Right renal pelvis (tissue), 4 donors: ENCODE results near the gene NR3C2. TPM values are rescaled to one million over a fixed set of nuclear protein-coding genes. Genes with fewer than 3 reads are reported as not detected.

ENCODE experiments used
- DNase-seq, 4 donors: peaks; one replicate each; pipeline ENCODE4 v3.0.0-alpha.2; 2013; ENCODE audit warnings: low read depth in 4 of 4, low spot score in 3 of 4, missing footprints in 1 of 4
- polyA plus RNA-seq, 4 donors: library from polyadenylated mRNA; unstranded; fragments of 120-200 nt; gene quantifications; one replicate each; pipeline ENCODE4 v1.2.1, GENCODE V29; 2013; ENCODE audit not compliant: insufficient read length in 4 of 4

Gene NR3C2
- polyA plus RNA-seq: 10 to 100 TPM; 14.1 to 19.1 (median 18.5) TPM

DNA sequence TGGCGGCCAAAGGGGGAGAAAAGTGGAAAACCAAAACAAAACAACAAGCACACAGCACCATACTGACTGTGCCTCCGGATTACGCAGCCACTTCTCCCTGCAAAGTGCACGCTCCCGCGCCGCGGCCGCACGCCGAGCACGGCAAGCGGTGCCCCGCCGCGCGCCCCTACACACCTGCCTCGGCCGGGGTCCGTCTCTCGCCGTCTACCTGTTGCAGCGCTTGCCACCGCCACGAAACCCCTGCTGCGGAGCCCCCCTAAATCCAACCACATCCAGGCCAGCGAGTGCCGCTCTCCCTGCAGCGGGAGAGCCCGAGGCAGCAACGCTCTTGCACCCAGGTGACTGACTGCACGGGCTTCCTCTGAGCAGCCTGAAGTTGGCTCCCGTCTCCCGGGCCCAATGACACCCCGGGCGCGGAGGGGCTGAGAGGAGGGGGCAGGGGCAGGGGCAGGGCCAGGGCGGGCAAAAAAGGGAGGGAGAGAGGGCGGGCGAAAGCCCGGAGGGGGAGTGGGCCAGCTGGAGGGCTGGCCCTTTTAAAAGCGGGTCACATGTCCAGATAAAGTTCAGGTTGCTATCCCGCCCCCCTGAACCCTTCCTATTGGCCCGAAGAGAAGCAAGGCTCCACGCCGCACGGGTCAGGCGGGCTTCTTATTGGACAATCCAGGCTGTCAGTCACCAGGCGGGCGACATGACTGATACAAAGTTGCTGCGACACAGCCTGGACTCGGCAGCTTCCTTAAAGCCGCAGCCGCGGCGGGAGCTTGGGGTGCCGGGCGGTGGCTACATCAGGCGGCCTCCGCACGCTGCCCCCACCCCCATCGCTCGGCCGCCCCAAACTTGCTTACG is at the start of gene NR3C2:
Gene NR3C2, minus strand, starts transcription at position 429 of the 846 bp plus-strand sequence.
- DNase-seq: peak; percentile 91 to 99 (median 97)

DNA sequence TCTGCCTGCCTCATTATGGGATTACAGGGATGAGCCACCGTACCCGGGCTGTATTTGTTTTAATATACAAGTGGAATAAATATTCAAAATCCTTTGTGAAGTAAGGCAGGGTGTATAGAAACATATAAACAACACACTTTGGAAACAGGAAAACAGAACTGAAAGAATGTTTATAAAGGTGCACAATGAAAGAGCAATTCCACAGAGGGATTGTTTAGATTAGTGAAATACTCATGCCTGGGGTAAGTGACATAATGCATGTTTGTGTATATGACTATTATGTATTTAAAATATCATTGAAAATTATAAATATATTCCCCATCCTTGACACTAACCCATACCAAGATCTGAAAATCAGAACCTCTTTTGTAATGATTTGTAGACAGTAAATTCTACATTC is 45.0 kb upstream of the NR3C2 start:
- DNase-seq: no peak

DNA sequence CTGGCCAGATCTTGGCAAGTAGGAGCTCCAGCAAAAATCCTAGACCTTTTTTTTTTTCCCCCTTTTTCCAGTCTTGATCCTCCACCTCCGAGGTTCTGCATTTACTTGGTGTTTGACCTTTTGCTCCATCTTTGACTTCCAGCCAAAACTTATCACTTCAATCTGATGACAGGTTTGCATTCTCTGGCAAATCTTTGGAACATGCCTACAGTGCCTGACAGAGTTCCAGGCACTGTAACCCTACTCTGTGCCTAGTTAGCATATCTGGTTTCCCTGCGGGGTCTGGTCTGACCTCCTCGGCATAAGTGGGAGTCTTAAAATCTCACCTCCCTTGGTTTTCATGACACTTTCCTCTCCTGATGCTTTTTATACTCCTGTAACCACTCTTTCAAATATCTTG is 39.4 kb upstream of the NR3C2 start:
- DNase-seq: no peak

GRCh38 chr4:148477276-148477675 is 35.1 kb upstream of the NR3C2 start:
- DNase-seq: no peak

DNA sequence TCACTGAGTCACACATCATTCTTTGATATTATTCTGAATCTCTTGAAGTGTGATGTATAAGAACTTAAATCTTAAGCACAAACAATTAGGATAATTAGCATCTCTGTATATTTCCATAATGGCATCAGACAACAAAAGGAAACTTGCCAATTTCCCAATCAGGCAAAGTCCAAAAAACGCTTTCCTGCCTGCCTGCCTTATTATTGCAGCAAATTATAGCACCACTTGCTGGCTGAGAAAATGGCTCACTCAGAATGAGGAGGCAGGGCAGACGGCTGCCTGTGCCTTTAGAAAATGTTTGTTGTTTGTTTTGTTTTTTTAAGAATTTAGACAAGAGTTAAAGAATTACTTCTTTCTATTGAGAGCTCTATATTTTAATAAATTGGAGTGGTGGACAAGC is 27.7 kb upstream of the NR3C2 start:
- DNase-seq: no peak

GRCh38 chr4:148454835-148455234 is 12.6 kb upstream of the NR3C2 start:
- DNase-seq: no peak

GRCh38 chr4:148453833-148454232 is 11.6 kb upstream of the NR3C2 start:
- no peak for DNase-seq

- DNase-seq: no peak
Measured at GRCh38 chr4:148452970-148453369, 10.8 kb upstream of the NR3C2 start.

GRCh38 chr4:148449921-148450320 is 7.7 kb upstream of the NR3C2 start:
- no peak for DNase-seq

GRCh38 chr4:148448141-148448540 is 5.9 kb upstream of the NR3C2 start:
- DNase-seq: no peak

GRCh38 chr4:148447681-148448080 is 5.5 kb upstream of the NR3C2 start:
- DNase-seq: no peak

DNA sequence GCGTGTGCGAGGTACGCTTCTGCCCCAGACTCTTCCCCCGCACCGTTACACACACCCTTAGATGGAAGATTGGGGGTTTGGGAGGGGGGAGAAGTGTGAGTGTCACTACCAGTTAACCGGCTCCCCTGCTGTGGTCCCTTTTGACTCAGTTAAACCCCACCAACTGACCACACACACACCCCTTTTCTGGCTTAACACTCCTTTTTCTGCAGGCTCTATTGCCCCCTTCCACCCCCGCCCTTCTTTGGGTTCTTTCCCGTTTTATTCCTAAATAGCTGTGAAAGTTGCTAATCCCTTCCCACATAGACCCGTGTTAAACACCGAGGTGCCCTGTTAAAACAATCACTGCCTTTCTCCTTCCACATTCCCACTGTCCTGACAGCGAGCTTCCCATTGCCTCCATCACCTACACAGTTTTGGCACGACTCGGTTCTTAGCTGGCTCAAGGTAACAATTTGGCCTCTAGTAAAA is 3.7 kb upstream of the NR3C2 start:
- DNase-seq: no peak

- DNase-seq: peak in 1 of 4 donors; percentile 21
Measured at GRCh38 chr4:148445071-148445859, 3.1 kb upstream of the NR3C2 start.

DNA sequence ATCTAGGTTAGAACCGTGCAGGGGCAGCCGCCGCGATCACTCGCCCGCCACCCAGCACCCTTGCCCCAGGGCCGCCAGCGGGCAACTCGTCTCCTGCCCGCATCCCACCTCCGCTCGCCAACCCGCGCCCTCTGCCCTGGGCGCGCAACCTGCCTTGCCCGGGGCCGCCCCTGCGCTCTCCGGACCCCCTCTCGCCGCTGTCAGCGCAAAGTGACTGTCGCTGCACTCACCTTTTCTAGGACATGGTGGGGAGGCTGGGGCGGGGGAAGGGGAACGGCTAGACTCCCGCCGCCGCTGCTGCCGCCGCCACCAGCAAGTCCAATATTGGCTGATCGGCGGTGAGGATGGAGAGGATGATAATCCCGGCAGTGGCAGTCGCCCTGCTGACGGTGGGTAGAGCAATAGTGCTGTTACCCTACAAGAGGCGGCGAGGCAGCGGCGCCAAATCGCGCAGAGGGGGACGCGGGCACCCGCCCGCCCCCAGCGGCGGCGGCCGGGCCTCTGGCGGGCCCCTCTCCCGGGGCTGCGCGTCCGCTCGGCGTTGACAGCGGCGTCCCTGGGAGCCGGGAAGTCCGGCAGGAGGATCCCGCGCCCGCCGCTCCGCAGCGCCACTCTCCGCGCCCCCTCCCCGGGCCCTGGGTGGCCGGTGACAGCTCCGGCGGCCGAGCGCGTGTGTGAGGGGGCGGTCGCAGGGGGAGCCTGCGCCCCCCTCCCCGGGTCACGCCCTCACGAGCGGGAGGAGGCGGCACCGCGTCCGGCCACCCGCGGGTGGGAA is 2.3 kb upstream of the NR3C2 start:
- DNase-seq: peak in 1 of 4 donors; percentile 32

- DNase-seq: peak in 1 of 4 donors; percentile 18
Measured at GRCh38 chr4:148443512-148444295, 1.5 kb upstream of the NR3C2 start.

DNA sequence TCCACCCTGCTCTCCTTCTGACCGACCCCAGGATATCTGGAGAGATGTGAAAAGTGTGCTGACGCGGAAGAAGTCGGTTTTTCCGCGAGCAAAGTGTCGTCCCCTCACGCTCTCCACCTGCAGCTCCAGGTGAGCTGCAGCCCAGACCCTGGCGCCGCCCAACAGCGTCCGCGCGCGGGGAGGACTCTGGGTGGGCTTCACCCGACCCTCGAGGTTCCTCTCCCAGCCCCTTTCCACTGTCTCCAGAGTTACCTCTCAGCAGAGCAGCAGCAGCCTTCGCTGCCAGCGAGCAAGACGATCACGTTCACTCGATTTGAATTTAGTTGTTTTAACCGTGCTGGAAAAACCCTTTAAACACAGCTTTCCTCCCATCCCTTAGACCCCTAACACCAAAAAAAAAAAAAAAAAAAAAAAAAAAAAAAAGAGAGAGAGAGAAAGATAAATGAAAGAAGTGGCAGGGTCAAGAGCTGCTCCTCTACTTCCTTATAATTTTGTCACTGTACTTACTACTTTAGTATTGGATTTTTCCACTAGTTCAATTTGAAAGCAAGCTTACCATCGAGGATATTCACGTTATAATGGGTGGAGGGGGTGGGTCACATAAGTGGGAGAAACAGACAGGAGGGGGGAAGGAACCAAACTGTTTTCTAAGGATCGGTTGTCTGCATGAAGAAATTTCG is 758 bp upstream of the NR3C2 start:
- peak in 1 of 4 donors; percentile 12 for DNase-seq

DNA sequence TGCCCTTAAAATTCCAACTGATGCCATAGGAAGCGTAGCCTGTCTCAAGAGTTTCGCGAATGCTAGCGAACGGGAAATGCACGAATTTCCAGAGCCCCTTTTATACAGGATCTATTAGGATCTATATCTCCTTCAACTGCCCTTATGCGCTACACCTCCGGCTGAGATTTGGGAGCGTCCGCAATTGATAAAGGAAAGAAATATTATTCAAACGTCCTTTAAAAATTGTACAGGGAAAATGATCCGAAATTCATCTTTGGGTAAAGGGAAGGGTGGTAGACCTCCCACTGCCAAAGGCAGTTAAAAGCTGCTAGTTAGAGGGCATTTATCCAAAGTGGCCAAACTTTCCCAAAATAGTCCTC is 609 bp downstream of the NR3C2 start:
- DNase-seq: no peak

DNA sequence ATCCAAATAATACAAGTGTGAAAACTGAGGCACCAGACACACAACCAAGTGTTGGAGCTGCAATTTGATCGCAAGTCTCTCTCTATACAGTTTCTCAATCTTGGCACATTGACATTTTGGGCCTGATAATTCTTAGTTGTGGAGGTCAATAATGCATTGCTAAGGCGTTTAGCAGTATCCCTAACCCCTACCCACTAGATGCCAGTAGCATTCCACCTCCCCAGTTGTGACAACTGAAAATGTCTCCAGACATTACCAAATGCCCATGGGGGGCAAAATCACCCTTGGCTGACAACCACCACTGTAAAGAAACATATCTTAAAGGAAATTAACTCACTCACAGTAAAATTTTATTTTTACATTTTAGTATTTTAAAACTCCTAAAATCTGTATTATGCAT is 4.2 kb downstream of the NR3C2 start:
- DNase-seq: no peak

DNA sequence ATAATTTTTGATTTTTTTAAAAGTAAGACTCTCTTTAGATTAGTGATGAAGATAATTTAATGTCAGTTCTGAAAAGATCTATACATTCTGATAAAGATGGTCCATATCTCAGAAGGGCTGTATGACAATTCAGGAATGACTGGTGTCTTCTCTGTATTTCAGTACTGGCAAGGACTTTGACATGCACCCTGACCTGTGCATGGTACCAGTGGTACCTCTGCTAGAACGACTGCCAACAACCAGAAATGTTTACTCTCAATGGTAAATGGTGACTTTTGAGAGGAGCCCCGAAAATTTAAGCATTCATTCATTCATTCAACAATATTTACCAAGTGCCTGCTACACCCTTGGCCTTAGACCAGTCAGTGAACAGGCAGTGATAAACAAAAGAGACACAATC is 4.8 kb downstream of the NR3C2 start:
- no peak for DNase-seq

DNA sequence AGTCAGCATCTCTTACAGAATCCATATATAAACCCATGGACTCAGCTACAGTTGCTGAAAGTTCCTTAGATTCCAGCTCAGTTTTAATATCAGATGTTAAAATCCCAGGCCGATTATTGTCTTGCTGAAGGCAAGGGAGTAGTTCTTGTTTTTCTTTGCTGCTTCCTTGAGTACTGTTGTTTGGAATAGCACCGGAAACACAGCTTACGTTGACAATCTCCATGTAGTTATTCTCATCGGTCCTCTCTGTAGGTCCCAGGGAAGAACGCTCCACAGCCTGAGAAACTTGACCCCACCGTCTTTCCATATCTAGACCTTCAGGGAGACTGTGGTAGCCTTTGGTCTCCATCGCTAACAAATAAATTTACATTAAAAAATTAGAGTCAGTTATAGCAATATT is 5.7 kb downstream of the NR3C2 start:
- DNase-seq: no peak
